Keratinocyte (primary cell): Measurements from ENCODE around the gene EML1.

Source experiments
- EZH2 ChIP-seq: IDR thresholded peaks from one replicate; pipeline ENCODE4 v1.6.1; 2012; ENCODE audit warnings: inconsistent platforms, mild to moderate bottlenecking, low read length, moderate library complexity
- TF ChIP-seq, protein P1 (sequence below), 3 experiments: IDR thresholded peaks in 1 of 3; conservative IDR thresholded peaks in 1 of 3; optimal IDR thresholded peaks in 1 of 3; 2 replicates in 2 of 3; 3 replicates in 1 of 3; pipeline versions ENCODE3 to v1.5.1; 2011; ENCODE audit warnings: low read length in 3 of 3, mild to moderate bottlenecking in 3 of 3, moderate library complexity in 2 of 3, control low read depth in 1 of 3, inconsistent platforms in 1 of 3; ENCODE audit not compliant: insufficient read depth in 2 of 3; ENCODE audit errors: extremely low read depth in 1 of 3

GRCh38 chr14:99779751-99780150, 13.5 kb upstream of the EML1 start:
- TF ChIP-seq, protein P1, sequence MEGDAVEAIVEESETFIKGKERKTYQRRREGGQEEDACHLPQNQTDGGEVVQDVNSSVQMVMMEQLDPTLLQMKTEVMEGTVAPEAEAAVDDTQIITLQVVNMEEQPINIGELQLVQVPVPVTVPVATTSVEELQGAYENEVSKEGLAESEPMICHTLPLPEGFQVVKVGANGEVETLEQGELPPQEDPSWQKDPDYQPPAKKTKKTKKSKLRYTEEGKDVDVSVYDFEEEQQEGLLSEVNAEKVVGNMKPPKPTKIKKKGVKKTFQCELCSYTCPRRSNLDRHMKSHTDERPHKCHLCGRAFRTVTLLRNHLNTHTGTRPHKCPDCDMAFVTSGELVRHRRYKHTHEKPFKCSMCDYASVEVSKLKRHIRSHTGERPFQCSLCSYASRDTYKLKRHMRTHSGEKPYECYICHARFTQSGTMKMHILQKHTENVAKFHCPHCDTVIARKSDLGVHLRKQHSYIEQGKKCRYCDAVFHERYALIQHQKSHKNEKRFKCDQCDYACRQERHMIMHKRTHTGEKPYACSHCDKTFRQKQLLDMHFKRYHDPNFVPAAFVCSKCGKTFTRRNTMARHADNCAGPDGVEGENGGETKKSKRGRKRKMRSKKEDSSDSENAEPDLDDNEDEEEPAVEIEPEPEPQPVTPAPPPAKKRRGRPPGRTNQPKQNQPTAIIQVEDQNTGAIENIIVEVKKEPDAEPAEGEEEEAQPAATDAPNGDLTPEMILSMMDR (optimal IDR thresholded peaks at IDR 0.05 in 1 of 3, IDR thresholded peaks at IDR 0.05 in 1 of 3, conservative IDR thresholded peaks at IDR 0.05 in 1 of 3; ENCODE audit: extremely low read depth in 1 of 3, insufficient read depth in 2 of 3, low read length in 3 of 3) = no peak
- TF ChIP-seq EZH2 = no peak
